Thyroid gland (tissue), 4 donors: ENCODE results near the gene OR2Y1. TPM values are rescaled to one million over a fixed set of nuclear protein-coding genes. Genes with fewer than 3 reads are reported as not detected.
"Not testable (repeated sequence)": the region's sequence is repeated elsewhere in the genome, so short reads cannot be mapped to it uniquely, and the experiment has no call there.

Experiments used
- DNase-seq, 2 donors: peaks; one replicate each; pipeline ENCODE4 v3.0.0-alpha.2; 2019
- H3K27ac ChIP-seq, 3 donors: fragments of 200-600 bp; sonication (generic); 1 replicate in 2 of 3; 2 replicates in 1 of 3; pipeline ENCODE4 v1.5.1; 2016 to 2019; ENCODE audit warnings: mild to moderate bottlenecking in 1 of 3, moderate library complexity in 1 of 3
- H3K27me3 ChIP-seq: fragments of 200-600 bp; sonication (generic); one replicate; pipeline ENCODE4 v1.5.1; 2019
- H3K36me3 ChIP-seq, 2 donors: fragments of 200-600 bp; sonication (generic); one replicate each; pipeline ENCODE4 v1.5.1; 2016 to 2019
- H3K4me1 ChIP-seq, 2 donors: fragments of 200-600 bp; sonication (generic); one replicate each; pipeline ENCODE4 v1.5.1; 2017 to 2019
- H3K4me3 ChIP-seq, 3 donors: fragments of 200-600 bp; sonication (generic); replicated peaks in 1 of 3; 1 replicate in 2 of 3; 2 replicates in 1 of 3; pipeline ENCODE4 v1.5.1; 2016; ENCODE audit warnings: mild to moderate bottlenecking in 1 of 3
- H3K9me3 ChIP-seq: fragments of 200-600 bp; sonication (generic); one replicate; pipeline ENCODE4 v1.5.1; 2017
- CTCF ChIP-seq, 6 experiments: fragments of 200-600 bp in 3 of 6; fragments of 450-650 bp in 3 of 6; sonication (generic) in 3 of 6; IDR thresholded peaks; one replicate each; pipeline ENCODE4 v1.5.1; 2016 to 2019; ENCODE audit warnings: antibody characterized with exemption in 6 of 6, mild to moderate bottlenecking in 2 of 6, inconsistent platforms in 1 of 6, moderate library complexity in 1 of 6
- POLR2A ChIP-seq, 2 donors: fragments of 450-650 bp; IDR thresholded peaks; one replicate each; pipeline ENCODE4 v1.6.1; 2017; ENCODE audit warnings: antibody characterized with exemption in 2 of 2, mild to moderate bottlenecking in 2 of 2, moderate library complexity in 1 of 2
- WGBS, 2 donors: methylation state at CpG; one replicate each; pipeline ENCODE4 v1.1.5; 2017; 5-methylcytosine and 5-hydroxymethylcytosine counted together
- intact Hi-C: fragments of 100-400 bp; cut with DNase I; formaldehyde crosslinking; loops from one replicate; pipeline ENCODE4 v1.15.1; 2023
- total RNA-seq, 4 donors: library from RNA; depleted of rRNA; stranded (reverse); fragments of >200 nt; gene quantifications; one replicate each; pipeline ENCODE4 v1.2.3, GENCODE V29; 2016

OR2Y1 gene
- total RNA-seq, 4 donors from 2014 or later: not detected

GRCh38 chr5:180718810-180719453, 20.9 kb downstream of the OR2Y1 start:
- no peak for TF ChIP-seq POLR2A (IDR thresholded peaks at IDR 0.05)
- peak in 5 of 6 experiments; percentile 36 to 69 (median 51) for TF ChIP-seq CTCF (IDR thresholded peaks at IDR 0.05)
- no peaks in the 10 kb centered on the region for H3K4me1 ChIP-seq
- 27 to 33% methylated on average over 6 of the region's 6 CpGs for WGBS, 2 donors
- no peak overlapping the region for H3K4me3 ChIP-seq
- intact Hi-C loops: no loop called here
- H3K27me3 ChIP-seq: no peaks in the 10 kb centered on the region
- no peaks in the 10 kb centered on the region for H3K36me3 ChIP-seq
- H3K9me3 ChIP-seq: no peaks in the 10 kb centered on the region
- H3K27ac ChIP-seq: no peak overlapping the region
- peak; percentile 20 to 21 for DNase-seq

- Histone ChIP-seq H3K4me3 (no peak overlapping the region), H3K36me3 (no peaks in the 10 kb centered on the region), H3K9me3 (no peaks in the 10 kb centered on the region), H3K4me1 (no peaks in the 10 kb centered on the region), H3K27me3 (no peaks in the 10 kb centered on the region), H3K27ac (no peak overlapping the region)
- WGBS, 2 donors: 79 to 86% methylated on average over 1 of the region's 1 CpG
- no peak for DNase-seq
- TF ChIP-seq CTCF (IDR thresholded peaks at IDR 0.05): no peak
- no peak for TF ChIP-seq POLR2A (IDR thresholded peaks at IDR 0.05)
- intact Hi-C loops: no loop called here
Observed at GRCh38 chr5:180717989-180718388, 21.9 kb downstream of the OR2Y1 start.

GRCh38 chr5:180704362-180704761, 35.5 kb downstream of the OR2Y1 start:
- TF ChIP-seq CTCF (IDR thresholded peaks at IDR 0.05): no peak
- TF ChIP-seq POLR2A (IDR thresholded peaks at IDR 0.05): no peak
- DNase-seq: no peak
- WGBS, 2 donors: 46% methylated on average over 2 of the region's 2 CpGs

GRCh38 chr5:180703912-180704311, 35.9 kb downstream of the OR2Y1 start:
- TF ChIP-seq POLR2A (IDR thresholded peaks at IDR 0.05): no peak
- no peak for TF ChIP-seq CTCF (IDR thresholded peaks at IDR 0.05)
- Histone ChIP-seq H3K9me3 (no peaks in the 10 kb centered on the region), H3K27me3 (no peaks in the 10 kb centered on the region), H3K36me3 (no peaks in the 10 kb centered on the region), H3K4me3 (no peak overlapping the region), H3K27ac (no peak overlapping the region), H3K4me1 (no peaks in the 10 kb centered on the region)
- no peak for DNase-seq
- WGBS, 2 donors: 66 to 67% methylated on average over 7 of the region's 7 CpGs
- intact Hi-C loops: no loop called here

More at GRCh38 chr5:180704362-180704761, 35.5 kb downstream of the OR2Y1 start:
- H3K27me3 ChIP-seq: no peaks in the 10 kb centered on the region
- H3K4me1 ChIP-seq: no peaks in the 10 kb centered on the region
- H3K4me3 ChIP-seq: no peak overlapping the region
- H3K27ac ChIP-seq: no peak overlapping the region
- H3K9me3 ChIP-seq: no peaks in the 10 kb centered on the region
- H3K36me3 ChIP-seq: no peaks in the 10 kb centered on the region
- intact Hi-C loops: no loop called here

- 86 to 90% methylated on average over 2 of the region's 2 CpGs for WGBS, 2 donors
- DNase-seq, H3K36me3 ChIP-seq, H3K4me1 ChIP-seq, intact Hi-C loops, H3K27me3 ChIP-seq, H3K4me3 ChIP-seq, H3K9me3 ChIP-seq, H3K27ac ChIP-seq: not testable (repeated sequence)
Observed at GRCh38 chr5:180703371-180703770, 36.5 kb downstream of the OR2Y1 start.

- DNase-seq, intact Hi-C loops, H3K4me1 ChIP-seq: not testable (repeated sequence)
Observed at GRCh38 chr5:180700440-180700839, 39.4 kb downstream of the OR2Y1 start.

More at GRCh38 chr5:180700440-180700839, 39.4 kb downstream of the OR2Y1 start:
- H3K9me3 ChIP-seq, H3K4me3 ChIP-seq, H3K27ac ChIP-seq, H3K27me3 ChIP-seq, H3K36me3 ChIP-seq: not testable (repeated sequence)
- 90 to 95% methylated on average over 4 of the region's 4 CpGs for WGBS, 2 donors
